Ishikawa (cell line): ENCODE measurements around the gene OR2A2.

Source experiments
- CEBPB ChIP-seq: IDR thresholded peaks from 2 replicates; pipeline ENCODE4 v1.6.1; 2012
- CREB1 ChIP-seq: IDR thresholded peaks from 2 replicates; pipeline ENCODE4 v1.6.1; 2012; ENCODE audit warnings: low read depth
- EGR1 ChIP-seq: IDR thresholded peaks from 2 replicates; pipeline ENCODE4 v1.6.1; 2012
- EP300 ChIP-seq: IDR thresholded peaks from 2 replicates; pipeline ENCODE4 v1.6.1; 2012; ENCODE audit warnings: borderline replicate concordance
- FOXM1 ChIP-seq: IDR thresholded peaks from 2 replicates; pipeline ENCODE4 v1.6.1; 2012; ENCODE audit warnings: low read depth, borderline replicate concordance
- MAX ChIP-seq: IDR thresholded peaks from 2 replicates; pipeline ENCODE4 v1.6.1; 2012
- NFIC ChIP-seq: IDR thresholded peaks from 2 replicates; pipeline ENCODE4 v1.6.1; 2012
- RAD21 ChIP-seq: IDR thresholded peaks from 2 replicates; pipeline ENCODE4 v1.6.1; 2012; ENCODE audit warnings: low read depth
- REST ChIP-seq: IDR thresholded peaks from 2 replicates; pipeline ENCODE4 v1.6.1; 2012; ENCODE audit warnings: low read depth, mild to moderate bottlenecking
- TAF1 ChIP-seq: IDR thresholded peaks from 2 replicates; pipeline ENCODE4 v1.6.1; 2012; ENCODE audit warnings: low read depth, mild to moderate bottlenecking
- TEAD4 ChIP-seq: IDR thresholded peaks from 2 replicates; pipeline ENCODE4 v1.6.1; 2012
- ZBTB7A ChIP-seq: IDR thresholded peaks from 2 replicates; pipeline ENCODE4 v1.6.1; 2012; ENCODE audit warnings: low read depth

OR2A2 gene

GRCh38 chr7:144148224-144148827 is 38.9 kb downstream of the OR2A2 start:
- TF ChIP-seq MAX (no peak), CEBPB (no peak), EGR1 (no peak), TEAD4 (no peak), NFIC (no peak), ZBTB7A (no peak)

- TF ChIP-seq CREB1: no peak
- no peak for TF ChIP-seq EGR1
- no peak for TF ChIP-seq EP300
- no peak for TF ChIP-seq CEBPB
- no peak for TF ChIP-seq MAX
- TF ChIP-seq FOXM1: no peak
- TF ChIP-seq TAF1: no peak
- no peak for TF ChIP-seq RAD21
- TF ChIP-seq ZBTB7A: no peak
- no peak for TF ChIP-seq REST
- TF ChIP-seq TEAD4: no peak
These were observed 49.5 kb downstream of the OR2A2 start for GRCh38 chr7:144158861-144159260.
